H9 (cell line): ENCODE results near the gene ZNF132. TPM values are rescaled to one million over a fixed set of nuclear protein-coding genes. Genes with fewer than 3 reads are reported as not detected.

Experiments used
- DNase-seq: peaks from one replicate; pipeline ENCODE4 v3.0.0-alpha.2; 2017
- H2AFZ ChIP-seq: one replicate; pipeline ENCODE4 v1.6.1; 2013; ENCODE audit warnings: mild to moderate bottlenecking, low read length, control low read depth, moderate library complexity
- H2AK5ac ChIP-seq: 2 replicates; pipeline ENCODE4 v1.6.1; 2013; ENCODE audit warnings: low read length, control low read depth, mixed read lengths; ENCODE audit not compliant: insufficient read length
- H2BK120ac ChIP-seq: one replicate; pipeline ENCODE4 v1.6.1; 2013; ENCODE audit warnings: low read depth, mild to moderate bottlenecking, low read length, control low read depth, inconsistent platforms; ENCODE audit not compliant: poor library complexity, severe bottlenecking
- H2BK12ac ChIP-seq: 2 replicates; pipeline ENCODE4 v1.6.1; 2013; ENCODE audit warnings: low read length, control low read depth, mixed read lengths, low read depth; ENCODE audit not compliant: insufficient read length
- H2BK15ac ChIP-seq: 2 replicates; pipeline ENCODE4 v1.6.1; 2013; ENCODE audit warnings: low read depth, low read length, control low read depth
- H2BK20ac ChIP-seq: one replicate; pipeline ENCODE4 v1.6.1; 2013; ENCODE audit warnings: low read depth, mild to moderate bottlenecking, low read length, control low read depth, inconsistent platforms; ENCODE audit not compliant: poor library complexity, severe bottlenecking
- H2BK5ac ChIP-seq: 2 replicates; pipeline ENCODE4 v1.6.1; 2013; ENCODE audit warnings: low read length, control low read depth, mixed read lengths; ENCODE audit not compliant: insufficient read length
- H3K14ac ChIP-seq: 2 replicates; pipeline ENCODE4 v1.6.1; 2013; ENCODE audit warnings: low read length, control low read depth; ENCODE audit not compliant: insufficient read depth
- H3K18ac ChIP-seq: 2 replicates; pipeline ENCODE4 v1.6.1; 2013; ENCODE audit warnings: low read depth, mild to moderate bottlenecking, mixed read lengths, low read length, control low read depth; ENCODE audit not compliant: insufficient read length
- H3K23ac ChIP-seq: 2 replicates; pipeline ENCODE4 v1.6.1; 2013; ENCODE audit warnings: low read length, control low read depth, mixed read lengths, low read depth; ENCODE audit not compliant: insufficient read length
- H3K23me2 ChIP-seq: 2 replicates; pipeline ENCODE4 v1.6.1; 2013; ENCODE audit warnings: low read depth, mild to moderate bottlenecking, mixed read lengths, low read length, control low read depth; ENCODE audit not compliant: insufficient read length, poor library complexity, severe bottlenecking
- H3K27ac ChIP-seq: 2 replicates; pipeline ENCODE4 v1.5.1; 2013; ENCODE audit warnings: low read length, control low read depth, mixed read lengths, low read depth; ENCODE audit not compliant: insufficient read length
- H3K27me3 ChIP-seq: 2 replicates; pipeline ENCODE4 v1.6.1; 2013; ENCODE audit warnings: low read length, control low read depth, inconsistent platforms; ENCODE audit not compliant: insufficient read depth
- H3K4ac ChIP-seq: 2 replicates; pipeline ENCODE4 v1.6.1; 2013; ENCODE audit warnings: low read depth, mild to moderate bottlenecking, control low read depth, inconsistent platforms, low read length, moderate library complexity
- H3K4me1 ChIP-seq: 2 replicates; pipeline ENCODE4 v1.6.1; 2013; ENCODE audit warnings: low read length, control low read depth, inconsistent platforms; ENCODE audit not compliant: insufficient read depth
- H3K4me2 ChIP-seq: 2 replicates; pipeline ENCODE4 v1.6.1; 2013; ENCODE audit warnings: low read length, control low read depth, mixed read lengths; ENCODE audit not compliant: insufficient read length, insufficient read depth
- H3K56ac ChIP-seq: 2 replicates; pipeline ENCODE4 v1.6.1; 2013; ENCODE audit warnings: low read depth, mild to moderate bottlenecking, mixed read lengths, low read length, control low read depth; ENCODE audit not compliant: insufficient read length
- H3K79me1 ChIP-seq: 2 replicates; pipeline ENCODE4 v1.6.1; 2013; ENCODE audit warnings: low read depth, mild to moderate bottlenecking, moderate library complexity, low read length, control low read depth, inconsistent platforms; ENCODE audit not compliant: insufficient read depth, poor library complexity, severe bottlenecking
- H3K79me2 ChIP-seq: 2 replicates; pipeline ENCODE4 v1.6.1; 2013; ENCODE audit warnings: low read length, control low read depth, inconsistent platforms; ENCODE audit not compliant: insufficient read depth
- H3K9ac ChIP-seq: 2 replicates; pipeline ENCODE4 v1.6.1; 2013; ENCODE audit warnings: low read length, control low read depth, mixed read lengths; ENCODE audit not compliant: insufficient read length; ENCODE audit errors: extremely low read depth
- H3K9me3 ChIP-seq: one replicate; pipeline ENCODE4 v1.6.1; 2013; ENCODE audit warnings: low read depth, low read length, inconsistent platforms; ENCODE audit not compliant: control insufficient read depth
- H3T11ph ChIP-seq: one replicate; pipeline ENCODE4 v1.6.1; 2013; ENCODE audit warnings: mild to moderate bottlenecking, low read length, control low read depth, inconsistent platforms
- H4K20me1 ChIP-seq: one replicate; pipeline ENCODE4 v1.6.1; 2013; ENCODE audit not compliant: control insufficient read depth, insufficient read length, insufficient read depth
- H4K5ac ChIP-seq: 2 replicates; pipeline ENCODE4 v1.6.1; 2013; ENCODE audit warnings: low read depth, mild to moderate bottlenecking, mixed read lengths, low read length, control low read depth; ENCODE audit not compliant: insufficient read length
- H4K8ac ChIP-seq: replicated peaks from 2 replicates; pipeline ENCODE4 v1.6.1; 2013; ENCODE audit warnings: low read length, control low read depth, mixed read lengths, low read depth; ENCODE audit not compliant: insufficient read length
- H4K91ac ChIP-seq: 2 replicates; pipeline ENCODE4 v1.6.1; 2013; ENCODE audit warnings: low read depth, mild to moderate bottlenecking, moderate library complexity, mixed read lengths, low read length, control low read depth; ENCODE audit not compliant: insufficient read length
- H3K27ac Mint-ChIP-seq, 3 experiments: 2 replicates in 2 of 3; 3 replicates in 1 of 3; pipeline ENCODE4 v1.8.0; 2020 to 2021; ENCODE audit warnings: mixed read lengths in 3 of 3, mild to moderate bottlenecking in 1 of 3, moderate library complexity in 1 of 3
- H3K27me3 Mint-ChIP-seq: 2 replicates; pipeline ENCODE4 v1.8.0; 2021; ENCODE audit warnings: low read depth, mild to moderate bottlenecking, moderate library complexity, mixed read lengths
- H3K36me3 Mint-ChIP-seq, 3 experiments: 2 replicates in 2 of 3; 3 replicates in 1 of 3; pipeline ENCODE4 v1.8.0; 2020 to 2021; ENCODE audit warnings: low read depth in 3 of 3, mixed read lengths in 3 of 3; ENCODE audit not compliant: insufficient read depth in 1 of 3
- H3K4me1 Mint-ChIP-seq, 2 experiments: 2 replicates each; pipeline ENCODE4 v1.8.0; 2020; ENCODE audit warnings: mixed read lengths in 2 of 2
- H3K4me3 Mint-ChIP-seq, 2 experiments: 2 replicates in 1 of 2; 3 replicates in 1 of 2; pipeline ENCODE4 v1.8.0; 2020 to 2021; ENCODE audit warnings: mild to moderate bottlenecking in 2 of 2, mixed read lengths in 2 of 2, moderate library complexity in 1 of 2
- H3K9me3 Mint-ChIP-seq, 2 experiments: 2 replicates in 1 of 2; 3 replicates in 1 of 2; pipeline ENCODE4 v1.8.0; 2020; ENCODE audit warnings: mild to moderate bottlenecking in 2 of 2, mixed read lengths in 2 of 2, moderate library complexity in 1 of 2
- WGBS: extraction: QIAGEN DNeasy Blood & Tissue Kit; methylation state at CpG from one replicate; pipeline ENCODE4 v1.1.7; 2013; ENCODE audit warnings: missing lambda C conversion rate, low lambda C conversion rate, mixed read lengths; ENCODE audit not compliant: insufficient read length; ENCODE audit errors: extremely low coverage; 5-methylcytosine and 5-hydroxymethylcytosine counted together
- total RNA-seq: library from RNA; stranded (reverse); gene quantifications from 2 replicates; pipeline ENCODE4 v1.2.1, GENCODE V29; 2021
- TF ChIP-seq, protein P1 (sequence below): fragments of 200-600 bp; sonication (generic); conservative IDR thresholded peaks from 3 replicates; pipeline ENCODE4 v1.8.0; 2021; ENCODE audit warnings: antibody characterized with exemption, mild to moderate bottlenecking

The ZNF132 gene
- total RNA-seq, 1 experiment from 2014 or later, result 0.24 TPM

GRCh38 chr19:58480481-58480830, 40.5 kb upstream of the ZNF132 start:
- Histone ChIP-seq H3K27me3 (no peaks in the 10 kb centered on the region), H3K18ac (no peak overlapping the region), H3T11ph (no peak overlapping the region), H3K79me2 (no peaks in the 10 kb centered on the region), H3K4me1 (no peaks in the 10 kb centered on the region), H3K9me3 (no peaks in the 10 kb centered on the region), H3K27ac (no peak overlapping the region), H2BK120ac (no peak overlapping the region), H2AK5ac (no peak overlapping the region), H3K56ac (no peak overlapping the region), H2AFZ (no peak overlapping the region), H4K5ac (no peak overlapping the region), H2BK5ac (no peak overlapping the region), H3K23me2 (peaks cover 7% of the 10 kb centered on the region), H2BK15ac (no peak overlapping the region), H4K8ac (no peak overlapping the region), H3K4me2 (no peak overlapping the region), H3K14ac (no peak overlapping the region), H3K4ac (no peak overlapping the region), H2BK20ac (no peak overlapping the region), H3K23ac (no peak overlapping the region), H2BK12ac (no peak overlapping the region), H4K91ac (no peak overlapping the region), H4K20me1 (no peaks in the 10 kb centered on the region), H3K9ac (no peak overlapping the region), H3K79me1 (no peaks in the 10 kb centered on the region)
- TF ChIP-seq, protein P1, sequence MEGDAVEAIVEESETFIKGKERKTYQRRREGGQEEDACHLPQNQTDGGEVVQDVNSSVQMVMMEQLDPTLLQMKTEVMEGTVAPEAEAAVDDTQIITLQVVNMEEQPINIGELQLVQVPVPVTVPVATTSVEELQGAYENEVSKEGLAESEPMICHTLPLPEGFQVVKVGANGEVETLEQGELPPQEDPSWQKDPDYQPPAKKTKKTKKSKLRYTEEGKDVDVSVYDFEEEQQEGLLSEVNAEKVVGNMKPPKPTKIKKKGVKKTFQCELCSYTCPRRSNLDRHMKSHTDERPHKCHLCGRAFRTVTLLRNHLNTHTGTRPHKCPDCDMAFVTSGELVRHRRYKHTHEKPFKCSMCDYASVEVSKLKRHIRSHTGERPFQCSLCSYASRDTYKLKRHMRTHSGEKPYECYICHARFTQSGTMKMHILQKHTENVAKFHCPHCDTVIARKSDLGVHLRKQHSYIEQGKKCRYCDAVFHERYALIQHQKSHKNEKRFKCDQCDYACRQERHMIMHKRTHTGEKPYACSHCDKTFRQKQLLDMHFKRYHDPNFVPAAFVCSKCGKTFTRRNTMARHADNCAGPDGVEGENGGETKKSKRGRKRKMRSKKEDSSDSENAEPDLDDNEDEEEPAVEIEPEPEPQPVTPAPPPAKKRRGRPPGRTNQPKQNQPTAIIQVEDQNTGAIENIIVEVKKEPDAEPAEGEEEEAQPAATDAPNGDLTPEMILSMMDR, result no peak
- WGBS, result no CpG with 5 or more reads among the region's 20 CpGs
- Mint-ChIP-seq H3K36me3 (peaks cover 0 to 7% (median 2%) of the 10 kb centered on the region in 3 experiments; a peak in 3 of 7 replicates), H3K27ac (no peak overlapping the region), H3K4me3 (no peak overlapping the region), H3K4me1 (peaks cover 6 to 7% of the 10 kb centered on the region in 2 experiments), H3K9me3 (no peaks in the 10 kb centered on the region), H3K27me3 (no peaks in the 10 kb centered on the region; the same call in 1 of the 2 replicates)
- no peak for DNase-seq
